HG03095 (cell line): ENCODE results near the gene ARHGEF19.

Experiments
- ATAC-seq: cut with Tn5 transposase; IDR thresholded peaks from one replicate; pipeline ENCODE4 v1.9.1; 2021; ENCODE audit warnings: moderate library complexity; ENCODE audit not compliant: unreplicated experiment

ARHGEF19 gene

DNA sequence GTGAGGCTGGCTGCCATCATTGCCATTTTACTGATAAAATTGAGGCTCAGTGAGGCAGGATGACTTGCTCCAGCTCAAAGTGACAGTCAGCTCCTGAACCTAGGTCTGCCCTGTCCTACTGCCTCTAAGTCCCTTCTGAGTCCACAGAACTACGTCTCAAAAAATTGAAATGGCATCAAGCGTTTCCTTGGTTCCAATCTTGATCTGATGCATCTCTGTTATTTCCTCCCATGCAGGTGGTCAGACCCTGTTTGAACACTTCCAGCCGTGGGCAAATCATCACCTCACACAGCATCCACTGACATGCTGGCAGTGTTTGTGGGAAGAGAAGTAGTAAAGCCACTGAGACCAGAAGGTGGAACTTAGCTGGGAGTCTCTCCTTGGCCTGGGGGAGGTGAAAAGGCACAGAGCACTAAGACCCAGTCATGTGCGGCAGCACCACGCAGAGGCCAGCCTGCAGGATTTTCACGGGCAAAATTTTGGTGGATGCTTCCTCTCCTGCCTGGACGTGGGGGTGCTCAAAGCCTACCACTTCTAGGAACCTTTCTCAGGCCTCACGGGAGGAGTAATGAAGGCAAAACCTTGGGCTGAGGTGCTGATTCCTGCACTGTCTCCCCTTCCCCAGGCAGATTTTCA, 32.3 kb upstream of the ARHGEF19 start:
- no peak for ATAC-seq

- ATAC-seq = no peak
Measured at GRCh38 chr1:16243936-16244649, 31.6 kb upstream of the ARHGEF19 start.

- no peak for ATAC-seq
Measured at GRCh38 chr1:16243215-16243610, 30.8 kb upstream of the ARHGEF19 start.

DNA sequence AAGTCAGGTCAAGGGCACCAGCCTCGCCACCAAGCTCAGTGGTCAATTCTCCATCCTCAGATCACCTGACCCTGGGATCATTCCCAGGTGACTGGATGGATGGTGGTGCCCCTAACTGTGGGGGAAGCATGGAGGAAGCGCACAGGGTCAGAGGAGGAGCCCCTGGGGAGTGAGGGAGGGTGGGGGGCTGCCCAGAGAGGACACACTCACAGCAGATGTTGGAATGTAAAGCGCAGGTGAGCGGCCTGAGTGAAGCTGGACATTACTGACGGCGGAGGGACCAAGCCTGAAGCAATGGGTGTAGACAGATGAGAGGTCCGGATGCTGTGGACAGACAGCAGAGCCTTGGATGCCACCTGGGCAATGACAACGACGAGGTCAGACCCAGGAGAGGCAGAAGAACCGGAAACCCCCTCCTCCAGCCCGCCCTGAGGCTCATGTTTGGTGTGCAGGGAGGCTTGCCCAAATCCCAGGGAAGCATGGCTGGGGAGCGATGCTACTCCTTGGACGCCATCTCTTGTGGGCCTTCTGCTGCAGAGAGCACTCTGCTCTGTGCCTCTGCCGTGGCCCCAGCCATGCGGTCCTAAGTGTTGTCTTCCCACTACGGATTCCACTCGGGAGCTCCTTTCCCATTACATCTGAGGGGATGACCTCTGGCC, 30.2 kb upstream of the ARHGEF19 start:
- ATAC-seq = no peak

DNA sequence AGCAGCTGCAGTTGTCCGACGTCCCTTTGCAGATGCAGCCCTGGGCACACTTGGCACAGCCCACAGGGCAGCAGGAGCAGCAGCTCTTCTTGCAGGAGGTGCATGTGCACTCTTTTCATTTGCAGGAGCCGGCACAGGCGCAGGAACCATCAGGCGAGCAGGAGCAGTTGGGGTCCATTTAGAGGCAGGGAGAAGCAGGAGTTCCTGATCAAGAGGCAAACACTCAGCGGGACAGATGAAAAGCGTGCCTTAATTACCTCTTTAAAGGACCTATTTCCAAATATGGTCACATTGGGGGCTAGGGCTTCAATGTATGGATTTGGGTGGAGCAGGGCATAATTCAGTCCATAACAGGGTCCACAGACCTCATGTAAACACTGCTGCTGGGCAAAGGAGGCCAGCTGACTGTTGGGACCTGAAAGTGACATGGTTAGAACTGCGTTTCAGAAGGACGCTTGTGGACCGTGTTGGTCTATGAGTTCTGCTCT, 28.8 kb upstream of the ARHGEF19 start:
- no peak for ATAC-seq

DNA sequence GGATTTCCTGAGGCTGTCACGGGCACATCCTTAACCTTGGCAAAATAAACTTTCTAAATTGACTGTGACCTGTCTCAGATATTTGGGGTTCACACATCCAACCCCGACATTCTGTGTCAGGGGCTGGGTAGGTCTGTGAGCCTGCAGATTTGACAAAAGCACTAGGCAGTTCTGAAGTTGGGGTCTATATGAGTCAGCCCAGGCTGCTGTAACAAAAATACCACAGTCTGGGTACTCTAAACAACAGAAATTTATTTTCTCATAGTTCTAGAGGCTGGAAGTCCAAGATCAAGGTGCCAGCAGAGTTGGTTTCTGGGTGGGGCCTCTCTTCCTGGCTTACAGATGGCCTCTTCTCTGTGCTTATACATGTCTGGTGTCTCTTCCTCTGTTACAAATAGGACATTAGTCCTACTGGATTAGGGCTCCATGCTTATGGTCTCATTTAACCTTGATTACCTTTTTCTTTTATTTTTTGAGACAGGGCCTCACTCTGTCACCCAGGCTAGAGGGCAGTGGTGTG, 27.6 kb upstream of the ARHGEF19 start:
- ATAC-seq = no peak

DNA sequence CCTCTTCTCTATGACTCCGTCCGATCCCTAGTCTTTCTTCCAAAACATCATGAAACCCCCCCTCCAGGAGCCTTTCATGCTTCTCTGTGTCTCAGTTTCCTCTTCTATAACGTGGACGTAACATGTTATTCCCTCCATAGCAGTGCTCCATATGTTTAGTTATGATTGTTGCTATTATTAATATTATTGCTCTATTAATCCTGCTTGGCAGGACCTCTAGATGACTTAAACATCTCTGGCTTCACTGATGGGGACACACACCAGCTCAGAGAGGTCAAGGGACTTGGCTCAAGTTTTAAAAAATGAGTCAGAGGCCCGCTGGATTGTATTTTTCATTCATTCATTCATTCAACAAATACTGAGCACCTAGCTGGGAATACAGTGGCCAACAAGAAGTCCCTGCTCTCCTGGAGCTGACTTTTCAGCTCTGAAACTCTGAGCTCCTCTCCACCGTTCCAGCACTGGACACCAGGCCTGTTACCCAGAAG, 24.9 kb upstream of the ARHGEF19 start:
- no peak for ATAC-seq

GRCh38 chr1:16236511-16237342, 24.3 kb upstream of the ARHGEF19 start, which contains the start of gene CPLANE2:
CPLANE2 (minus strand) TSS chr1:16237183; CDS start chr1:16236742, 441 bp downstream.
- ATAC-seq = peak; percentile 66

- ATAC-seq = peak; percentile 29
Measured at GRCh38 chr1:16235944-16236510, 23.6 kb upstream of the ARHGEF19 start.

GRCh38 chr1:16235347-16235746, 22.9 kb upstream of the ARHGEF19 start:
- no peak for ATAC-seq

GRCh38 chr1:16233431-16233830, 21.0 kb upstream of the ARHGEF19 start:
- ATAC-seq = no peak

DNA sequence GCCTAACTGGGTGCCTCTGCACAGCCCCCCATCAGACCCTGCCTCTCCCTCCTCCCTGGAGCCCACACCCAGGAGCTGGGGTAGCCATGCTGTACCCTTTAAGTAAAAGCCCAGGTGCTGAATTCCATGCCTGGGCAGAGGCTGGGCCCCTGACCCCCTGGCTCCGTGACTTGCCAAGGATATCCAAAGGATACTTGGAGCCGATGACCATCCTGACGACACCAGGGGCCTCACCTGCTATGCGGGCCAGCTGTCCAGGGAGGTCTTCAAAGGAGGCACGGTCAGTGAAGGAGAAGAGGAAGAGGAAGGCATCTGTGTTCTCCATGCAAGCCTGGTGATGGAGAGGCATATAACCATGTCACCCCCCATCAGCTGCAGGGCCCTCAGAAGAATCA, 19.9 kb upstream of the ARHGEF19 start:
- ATAC-seq = no peak

GRCh38 chr1:16231331-16232315, 19.2 kb upstream of the ARHGEF19 start:
- no peak for ATAC-seq

DNA sequence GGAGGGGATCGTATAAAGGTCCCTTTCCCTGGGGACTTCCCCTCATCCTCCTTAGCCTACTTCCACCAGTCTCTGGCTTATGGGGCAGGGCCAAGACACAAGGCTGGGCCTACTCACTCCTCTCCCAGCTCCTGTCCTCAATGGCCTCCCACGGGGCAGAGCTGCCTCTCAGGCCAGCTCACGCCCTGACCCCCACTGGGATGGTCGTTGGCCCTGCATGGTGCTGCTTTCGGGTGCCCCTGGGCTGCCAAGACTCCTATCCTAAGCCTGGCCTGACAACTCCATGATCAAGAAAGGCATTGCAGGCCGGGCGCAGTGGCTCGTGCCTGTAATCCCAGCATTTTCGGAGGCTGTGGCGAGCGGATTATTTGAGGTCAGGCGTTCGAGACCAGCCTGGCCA, 18.3 kb upstream of the ARHGEF19 start:
- ATAC-seq = no peak

- ATAC-seq = no peak
Measured at GRCh38 chr1:16229976-16230740, 17.7 kb upstream of the ARHGEF19 start.

GRCh38 chr1:16226490-16227179, 14.2 kb upstream of the ARHGEF19 start:
- no peak for ATAC-seq

- no peak for ATAC-seq
Measured at GRCh38 chr1:16226129-16226489, 13.7 kb upstream of the ARHGEF19 start.

DNA sequence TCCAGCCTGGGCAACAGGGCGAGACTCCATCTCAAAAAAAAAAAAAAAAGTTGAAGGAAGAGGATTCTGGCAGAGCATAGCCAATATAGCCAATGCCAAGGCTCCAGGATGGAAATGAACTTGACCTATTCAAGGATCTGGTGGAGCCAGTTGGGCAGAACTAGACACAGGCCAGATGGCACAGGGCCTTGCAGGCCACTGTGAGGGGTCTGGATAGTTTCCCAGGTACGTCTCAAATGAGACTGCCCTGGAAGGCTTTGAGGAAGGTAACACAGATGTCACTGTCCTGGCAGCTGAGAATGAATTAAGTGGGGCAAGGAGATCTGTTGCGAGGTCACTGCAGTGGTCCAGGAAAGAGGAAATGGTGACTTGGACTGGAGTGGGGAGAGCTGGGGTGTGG, 12.0 kb upstream of the ARHGEF19 start:
- ATAC-seq = no peak
